ENCODE data around the gene PKNOX1. TPM values are rescaled to one million over a fixed set of nuclear protein-coding genes. Genes with fewer than 3 reads are reported as not detected.
A peak's percentile ranks its signal among the peaks of the same experiment; 100 is the strongest.

The PKNOX1 gene
- total and polyA plus RNA-seq, 9 of the 15 experiments (the other 6 are each of a cell fraction or from before 2014, with no cell fraction given) = 8.8 to 25.9 (median 13.2) TPM

DNA sequence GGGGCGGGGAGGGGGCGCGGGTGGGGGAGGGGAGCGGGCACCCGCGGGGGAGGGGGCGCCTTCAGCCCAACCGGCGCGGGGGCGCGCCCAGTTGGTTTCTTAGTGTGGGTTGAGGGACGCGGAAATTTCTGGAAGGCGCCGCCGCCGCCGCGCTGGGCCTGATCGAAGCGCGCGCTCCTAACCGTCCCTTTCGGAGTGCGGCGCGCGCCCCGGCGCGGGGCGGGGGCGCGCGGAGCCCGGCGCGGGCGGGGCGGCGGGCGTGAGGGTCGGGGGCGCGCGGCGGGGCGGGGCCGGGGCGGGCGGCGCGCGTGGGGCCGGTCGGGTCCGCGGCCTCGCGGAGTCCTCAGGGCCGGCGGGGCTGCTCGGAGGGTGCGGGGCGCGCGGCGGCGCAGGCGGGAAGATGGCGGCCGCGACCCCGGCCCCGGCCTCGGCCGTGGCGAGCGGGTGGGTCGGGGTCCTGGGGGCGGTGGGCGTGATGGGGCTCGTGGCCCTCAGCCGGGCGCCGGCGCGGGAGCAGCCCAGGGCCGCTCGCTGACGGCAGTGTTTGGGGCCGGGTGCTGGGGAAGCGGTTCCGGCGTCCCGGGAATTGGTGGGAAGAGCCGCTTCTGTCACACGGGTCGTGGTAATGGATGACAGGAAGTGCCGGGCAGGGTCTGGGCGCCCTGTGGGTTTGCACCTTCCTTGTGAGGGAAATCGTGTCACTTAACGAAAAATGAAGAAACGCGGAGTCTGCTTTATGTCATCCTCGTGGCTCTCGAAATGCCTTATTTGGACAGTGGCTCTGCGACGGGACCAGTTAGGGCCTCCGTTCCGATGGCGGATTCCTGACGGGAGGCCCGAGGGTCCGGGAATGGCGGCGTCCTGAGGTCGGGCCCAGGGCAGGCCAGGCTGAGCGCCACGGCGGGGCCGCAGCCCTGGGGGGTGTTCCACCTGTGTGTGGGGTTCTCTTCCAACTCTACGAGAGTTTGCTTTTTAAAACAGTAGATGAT is 764 bp downstream of the PKNOX1 start (continued):
- TF ChIP-seq, protein P1, sequence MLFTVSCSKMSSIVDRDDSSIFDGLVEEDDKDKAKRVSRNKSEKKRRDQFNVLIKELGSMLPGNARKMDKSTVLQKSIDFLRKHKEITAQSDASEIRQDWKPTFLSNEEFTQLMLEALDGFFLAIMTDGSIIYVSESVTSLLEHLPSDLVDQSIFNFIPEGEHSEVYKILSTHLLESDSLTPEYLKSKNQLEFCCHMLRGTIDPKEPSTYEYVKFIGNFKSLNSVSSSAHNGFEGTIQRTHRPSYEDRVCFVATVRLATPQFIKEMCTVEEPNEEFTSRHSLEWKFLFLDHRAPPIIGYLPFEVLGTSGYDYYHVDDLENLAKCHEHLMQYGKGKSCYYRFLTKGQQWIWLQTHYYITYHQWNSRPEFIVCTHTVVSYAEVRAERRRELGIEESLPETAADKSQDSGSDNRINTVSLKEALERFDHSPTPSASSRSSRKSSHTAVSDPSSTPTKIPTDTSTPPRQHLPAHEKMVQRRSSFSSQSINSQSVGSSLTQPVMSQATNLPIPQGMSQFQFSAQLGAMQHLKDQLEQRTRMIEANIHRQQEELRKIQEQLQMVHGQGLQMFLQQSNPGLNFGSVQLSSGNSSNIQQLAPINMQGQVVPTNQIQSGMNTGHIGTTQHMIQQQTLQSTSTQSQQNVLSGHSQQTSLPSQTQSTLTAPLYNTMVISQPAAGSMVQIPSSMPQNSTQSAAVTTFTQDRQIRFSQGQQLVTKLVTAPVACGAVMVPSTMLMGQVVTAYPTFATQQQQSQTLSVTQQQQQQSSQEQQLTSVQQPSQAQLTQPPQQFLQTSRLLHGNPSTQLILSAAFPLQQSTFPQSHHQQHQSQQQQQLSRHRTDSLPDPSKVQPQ (CRISPR knock-in tag; IDR thresholded peaks at IDR 0.05; ENCODE audit: borderline replicate concordance) = 0 out of 2 replicates have a peak, but pooled peaks have one; percentile 35
- TF ChIP-seq STAT5A (IDR thresholded peaks at IDR 0.05; ENCODE audit: borderline replicate concordance, low read length) (no peak), EP300 (IDR thresholded peaks at IDR 0.05; ENCODE audit: low read length) (no peak)

DNA sequence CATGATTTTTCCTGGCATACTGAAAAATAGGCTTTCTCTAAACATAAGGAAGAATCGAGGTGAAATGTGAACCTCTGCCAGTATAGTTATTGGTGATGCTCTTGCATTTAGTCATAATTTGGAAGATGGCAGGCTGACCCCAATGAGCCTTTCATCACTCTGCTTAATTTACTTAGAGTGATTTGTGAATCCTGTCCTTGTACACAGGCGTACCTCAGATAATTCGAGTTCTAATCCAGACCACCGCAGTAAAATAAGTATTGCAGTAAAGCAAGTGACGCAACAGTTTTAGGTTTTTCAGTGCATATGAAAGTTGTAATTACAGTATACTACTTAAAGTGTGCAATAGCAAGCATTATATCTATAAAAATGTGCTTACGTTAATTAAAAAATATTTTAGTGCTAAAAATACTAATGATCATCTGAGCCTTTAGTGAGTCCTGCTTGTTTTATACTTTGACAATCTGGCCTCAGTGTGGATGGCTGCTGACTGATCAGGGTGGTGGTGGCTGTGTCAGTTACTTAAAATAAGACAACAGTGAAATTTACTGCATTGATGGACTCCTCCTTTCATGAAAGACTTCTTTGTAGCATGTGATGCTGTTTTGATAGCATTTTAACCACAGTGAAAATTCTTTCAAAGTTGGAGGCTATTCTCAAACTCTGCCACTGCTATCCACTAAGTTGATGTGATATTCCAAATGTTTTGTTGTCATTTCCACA is 1.7 kb downstream of the PKNOX1 start:
- Histone ChIP-seq H3K9me3 (replicated peaks; ENCODE audit: control insufficient read depth, insufficient read depth, low read depth, low read length) (peaks cover 6% of the 10 kb centered on the region; the same call in 1 of the 2 replicates), H3K4me2 (ENCODE audit: insufficient read depth, low read length) (peak overlapping the region; percentile 94), H3K36me3 (ENCODE audit: control insufficient read depth, insufficient read depth, low read length) (peaks cover 23% of the 10 kb centered on the region; the same call in 2 of the 3 replicates), H3K9me1 (ENCODE audit: control insufficient read depth, insufficient read depth, low read length) (no peaks in the 10 kb centered on the region), H3K4me3 (peak overlapping the region; percentile 77), H3K27me3 (ENCODE audit: control insufficient read depth in 2 of 2, insufficient read depth in 2 of 2, low read length in 2 of 2) (no peaks in the 10 kb centered on the region), H3K9ac (ENCODE audit: insufficient read depth in 1 of 2, low read depth in 2 of 2, low read length in 2 of 2) (peak overlapping the region; percentile 92 to 99), H4K20me1 (replicated peaks; ENCODE audit: control insufficient read depth, insufficient read depth, low read length) (no peaks in the 10 kb centered on the region), H3K27ac (ENCODE audit: extremely low read depth, low read depth, low read length) (peak overlapping the region; percentile 96), H2AFZ (ENCODE audit: low read depth, low read length) (peak overlapping the region; percentile 66; the same call in 1 of the 2 replicates), H3K79me2 (ENCODE audit: control insufficient read depth, insufficient read depth, low read length) (peaks cover 49% of the 10 kb centered on the region), H3K4me1 (replicated peaks in 1 of 2; ENCODE audit: control insufficient read depth in 2 of 2, insufficient read depth in 2 of 2, low read length in 2 of 2) (peaks cover 42 to 51% of the 10 kb centered on the region in 2 experiments)
- no peak for ATAC-seq
- POLR2A ChIA-PET = interaction anchor here (10.7 kb wide), 1 partner anchor 18 kb away, joined by 105 read pairs; no protein-coding TSS in a partner anchor
- BruUV-seq (replicated peaks) = no TSS peak
- intact Hi-C loops (cut with micrococcal nuclease) = loop anchor here (2.0 kb wide), 2 partner anchors 51 to 83 kb away; partner anchors contain the start of genes ERVH48-1 and NDUFV3
- CTCF ChIA-PET (ENCODE audit: low intra/inter-chr PET ratio) = no interaction called here
- no peak for DNase-seq (ENCODE audit: extremely low read depth in 1 of 4, low spot score in 3 of 4)
- no peak for FAIRE-seq
- WGBS (ENCODE audit: insufficient coverage, low coverage, missing lambda C conversion rate) = 9% methylated on average over 6 of the region's 6 CpGs
- in situ Hi-C loops (cut with MboI) = no loop called here
- TF ChIP-seq RBM17 (IDR thresholded peaks at IDR 0.05; ENCODE audit: borderline replicate concordance, low read depth, low read length) = no peak
- TF ChIP-seq, protein P2, sequence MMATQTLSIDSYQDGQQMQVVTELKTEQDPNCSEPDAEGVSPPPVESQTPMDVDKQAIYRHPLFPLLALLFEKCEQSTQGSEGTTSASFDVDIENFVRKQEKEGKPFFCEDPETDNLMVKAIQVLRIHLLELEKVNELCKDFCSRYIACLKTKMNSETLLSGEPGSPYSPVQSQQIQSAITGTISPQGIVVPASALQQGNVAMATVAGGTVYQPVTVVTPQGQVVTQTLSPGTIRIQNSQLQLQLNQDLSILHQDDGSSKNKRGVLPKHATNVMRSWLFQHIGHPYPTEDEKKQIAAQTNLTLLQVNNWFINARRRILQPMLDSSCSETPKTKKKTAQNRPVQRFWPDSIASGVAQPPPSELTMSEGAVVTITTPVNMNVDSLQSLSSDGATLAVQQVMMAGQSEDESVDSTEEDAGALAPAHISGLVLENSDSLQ (IDR thresholded peaks at IDR 0.05) = peak; percentile 35; the same call in 1 of the 2 replicates
- no peak for TF ChIP-seq BRF1 (IDR thresholded peaks at IDR 0.05; ENCODE audit: borderline replicate concordance, extremely low read depth, insufficient read length)
- TF ChIP-seq RFX5 (IDR thresholded peaks at IDR 0.05; ENCODE audit: low read depth, low read length) = no peak
- TF ChIP-seq SLC30A9 (CRISPR knock-in tag; IDR thresholded peaks at IDR 0.05) = no peak
- TF ChIP-seq, protein P3, sequence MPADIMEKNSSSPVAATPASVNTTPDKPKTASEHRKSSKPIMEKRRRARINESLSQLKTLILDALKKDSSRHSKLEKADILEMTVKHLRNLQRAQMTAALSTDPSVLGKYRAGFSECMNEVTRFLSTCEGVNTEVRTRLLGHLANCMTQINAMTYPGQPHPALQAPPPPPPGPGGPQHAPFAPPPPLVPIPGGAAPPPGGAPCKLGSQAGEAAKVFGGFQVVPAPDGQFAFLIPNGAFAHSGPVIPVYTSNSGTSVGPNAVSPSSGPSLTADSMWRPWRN (IDR thresholded peaks at IDR 0.05; ENCODE audit: low read depth) = no peak
- TF ChIP-seq, protein P4, sequence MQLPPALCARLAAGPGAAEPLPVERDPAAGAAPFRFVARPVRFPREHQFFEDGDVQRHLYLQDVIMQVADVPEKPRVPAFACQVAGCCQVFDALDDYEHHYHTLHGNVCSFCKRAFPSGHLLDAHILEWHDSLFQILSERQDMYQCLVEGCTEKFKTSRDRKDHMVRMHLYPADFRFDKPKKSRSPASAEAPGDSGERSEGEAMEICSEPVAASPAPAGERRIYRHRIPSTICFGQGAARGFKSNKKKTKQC (CRISPR knock-in tag; IDR thresholded peaks at IDR 0.05) = no peak
- TF ChIP-seq DACH1 (IDR thresholded peaks at IDR 0.05; ENCODE audit: partially characterized antibody) = no peak
- no peak for TF ChIP-seq ZNF75A (CRISPR knock-in tag; IDR thresholded peaks at IDR 0.05)
- 0 out of 2 replicates have a peak, but pooled peaks have one; percentile 1 for TF ChIP-seq POLR2A (conservative IDR thresholded peaks at IDR 0.05)

All from K562 (cell line).